Erythroblast (primary cell): Measurements from ENCODE around the gene SMIM9.

ENCODE experiments used
- DNase-seq, 2 experiments: peaks; one replicate each; lab custom pipeline; 2025; lab: John Stamatoyannopoulos, UW
- GATA1 ChIP-seq: IDR thresholded peaks from 2 replicates; pipeline ENCODE4 v1.6.1; 2011; ENCODE audit warnings: low read depth, mild to moderate bottlenecking, control low read depth, low read length, moderate library complexity
- POLR2A ChIP-seq: IDR thresholded peaks from 2 replicates; pipeline ENCODE4 v1.6.1; 2011; ENCODE audit warnings: mild to moderate bottlenecking, low read length

Gene SMIM9

GRCh38 chrX:154805696-154806091 lies 28.8 kb downstream of the SMIM9 start:
- TF ChIP-seq GATA1 (no peak), POLR2A (no peak)
- DNase-seq, result no peak

- peak; percentile 91 to 94 for DNase-seq
- TF ChIP-seq POLR2A (peak; percentile 91), GATA1 (no peak)
Measured at GRCh38 chrX:154804957-154805695, 29.3 kb downstream of the SMIM9 start, which contains the start of gene MPP1. Gene MPP1 (minus strand): TSS chrX:154805485. CDS start chrX:154805373, 112 bp downstream.

GRCh38 chrX:154804261-154804956 lies 30.1 kb downstream of the SMIM9 start:
- TF ChIP-seq POLR2A, result no peak
- no peak for TF ChIP-seq GATA1
- peak; percentile 38 to 68 for DNase-seq

GRCh38 chrX:154802947-154803346 lies 31.5 kb downstream of the SMIM9 start:
- peak; percentile 37 to 64 for DNase-seq
- TF ChIP-seq POLR2A (no peak), GATA1 (no peak)

DNA sequence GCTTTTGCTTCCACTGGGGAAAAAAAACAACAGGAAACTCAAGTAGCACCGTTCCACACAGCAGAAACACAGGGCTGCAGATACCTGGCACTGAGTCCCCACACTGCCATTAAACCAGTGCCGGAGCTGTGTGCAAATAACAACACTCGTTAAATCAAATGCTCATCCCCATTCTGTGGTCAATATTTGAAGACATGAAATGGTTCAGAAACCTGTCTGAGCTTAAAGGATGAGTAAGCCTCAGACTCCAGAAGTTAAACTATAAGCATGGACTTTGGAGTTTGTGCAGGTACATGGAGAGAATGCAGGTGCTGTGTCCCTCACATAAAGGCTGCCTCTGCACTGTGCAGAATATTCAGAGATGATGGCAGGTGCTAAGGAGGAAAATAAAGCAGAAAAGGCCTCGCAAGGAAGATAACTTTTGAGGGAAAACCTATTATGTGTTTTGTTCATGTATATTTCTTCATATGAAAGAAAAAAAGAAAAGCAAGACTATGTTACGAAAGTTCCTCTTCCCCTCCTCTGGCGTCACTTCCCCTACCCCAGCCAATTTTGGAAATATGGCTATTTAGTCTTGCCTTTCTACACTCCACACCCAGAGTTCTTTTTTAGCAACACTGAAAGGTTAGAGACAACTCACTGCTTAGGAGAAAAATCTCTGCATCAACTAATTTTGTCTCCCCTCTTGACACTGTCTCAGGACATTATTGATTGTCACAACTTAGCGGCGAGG lies 33.8 kb downstream of the SMIM9 start:
- peak in 1 of 2 experiments; percentile 52 for DNase-seq
- TF ChIP-seq GATA1, result no peak
- no peak for TF ChIP-seq POLR2A

DNA sequence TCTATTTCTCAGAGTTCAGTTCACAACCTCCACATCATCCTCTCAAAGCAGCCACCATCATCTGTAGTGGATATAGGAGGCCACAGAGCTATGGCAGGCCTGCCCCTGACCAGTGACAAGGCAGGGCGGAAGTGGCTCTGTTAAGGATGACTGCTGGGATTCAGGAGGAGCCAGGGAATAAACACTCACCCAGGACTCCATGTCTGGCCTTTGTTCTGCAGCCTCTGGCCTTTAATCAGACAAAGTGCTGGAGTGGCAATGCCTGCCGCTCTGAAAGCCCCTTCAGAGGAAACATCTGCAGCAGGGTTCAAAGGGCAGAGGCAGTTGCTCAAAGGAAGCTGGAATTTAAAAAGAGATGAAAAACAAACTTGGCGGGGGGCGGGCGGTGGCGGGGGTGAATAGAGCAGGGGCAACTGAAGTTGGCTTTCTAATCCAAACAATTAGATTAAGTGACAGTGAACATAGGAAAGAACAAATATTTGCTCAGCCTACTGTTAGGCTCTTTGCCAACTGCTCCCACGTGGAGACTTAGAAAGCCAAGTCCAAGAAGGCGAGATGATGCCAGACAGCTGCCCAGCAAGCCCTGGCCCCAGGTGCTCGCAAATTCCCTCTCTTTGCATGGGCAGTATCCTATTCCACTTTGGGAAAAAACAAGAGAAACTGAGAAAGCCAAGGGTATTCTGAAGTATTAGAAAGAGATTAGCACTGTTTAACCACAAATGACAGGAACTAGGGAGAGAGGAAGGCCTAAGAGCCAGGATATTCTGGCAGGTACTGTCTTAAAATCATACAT lies 34.7 kb downstream of the SMIM9 start:
- DNase-seq, result peak; percentile 32 to 64
- TF ChIP-seq POLR2A, result peak; percentile 46
- no peak for TF ChIP-seq GATA1

- TF ChIP-seq POLR2A, result no peak
- TF ChIP-seq GATA1, result no peak
- DNase-seq, result no peak
Measured at GRCh38 chrX:154797006-154797405, 37.5 kb downstream of the SMIM9 start.

- TF ChIP-seq POLR2A (no peak), GATA1 (no peak)
- DNase-seq, result no peak
Measured at GRCh38 chrX:154795016-154795415, 39.4 kb downstream of the SMIM9 start.

DNA sequence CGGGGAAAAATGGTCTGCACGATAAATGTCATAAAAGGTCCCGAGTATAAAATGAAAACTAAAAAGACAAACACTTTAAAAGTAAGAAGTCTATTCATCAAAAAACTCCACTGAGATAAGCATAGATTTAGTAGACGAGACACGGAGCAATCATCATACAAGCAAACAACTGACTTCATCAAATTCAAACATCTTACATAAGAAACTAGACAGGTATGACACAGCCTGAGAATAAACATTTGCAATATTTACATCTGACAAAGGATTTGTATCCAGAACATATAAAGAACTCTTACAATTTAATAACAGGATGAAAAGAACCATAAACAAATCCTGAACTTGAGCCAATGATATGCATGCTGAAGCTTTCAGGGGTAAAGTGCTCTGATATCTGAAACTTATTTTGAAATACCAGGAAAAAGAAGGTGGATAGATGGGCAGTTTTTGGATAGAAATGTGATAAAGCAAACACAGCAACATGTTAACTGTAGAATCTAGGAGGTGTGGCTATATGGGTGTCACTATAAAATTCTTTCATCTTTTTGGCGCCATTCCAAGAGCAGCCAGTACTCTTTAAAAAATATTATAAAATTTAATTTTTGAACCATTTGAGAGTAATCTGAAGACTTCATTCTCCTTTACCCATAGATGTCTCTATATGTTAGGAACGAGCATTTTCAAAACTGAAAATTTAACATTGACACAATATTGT lies 41.2 kb downstream of the SMIM9 start:
- DNase-seq, result peak; percentile 42 to 64
- no peak for TF ChIP-seq GATA1
- TF ChIP-seq POLR2A, result no peak

- no peak for DNase-seq
- no peak for TF ChIP-seq GATA1
Measured at GRCh38 chrX:154791939-154792338, 42.5 kb downstream of the SMIM9 start.

DNA sequence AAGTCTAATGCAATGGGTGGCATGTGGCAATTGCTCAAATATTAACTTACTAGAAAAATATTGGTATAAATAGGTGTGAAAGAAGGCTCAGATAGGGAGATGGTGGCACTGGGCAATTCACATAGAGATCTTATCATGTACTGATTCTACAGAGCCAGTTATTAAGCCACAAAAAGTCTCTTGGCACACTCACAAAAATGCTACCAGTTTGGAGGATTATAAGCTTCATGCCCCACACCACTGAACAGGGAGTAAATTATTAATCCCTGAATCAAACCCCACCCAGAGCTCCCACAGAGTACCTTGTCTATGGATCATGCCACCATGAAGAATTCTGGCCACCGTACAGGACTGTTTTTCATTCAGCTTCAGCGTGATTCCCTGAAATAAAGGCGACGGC lies 43.0 kb downstream of the SMIM9 start:
- no peak for DNase-seq
- no peak for TF ChIP-seq POLR2A

DNA sequence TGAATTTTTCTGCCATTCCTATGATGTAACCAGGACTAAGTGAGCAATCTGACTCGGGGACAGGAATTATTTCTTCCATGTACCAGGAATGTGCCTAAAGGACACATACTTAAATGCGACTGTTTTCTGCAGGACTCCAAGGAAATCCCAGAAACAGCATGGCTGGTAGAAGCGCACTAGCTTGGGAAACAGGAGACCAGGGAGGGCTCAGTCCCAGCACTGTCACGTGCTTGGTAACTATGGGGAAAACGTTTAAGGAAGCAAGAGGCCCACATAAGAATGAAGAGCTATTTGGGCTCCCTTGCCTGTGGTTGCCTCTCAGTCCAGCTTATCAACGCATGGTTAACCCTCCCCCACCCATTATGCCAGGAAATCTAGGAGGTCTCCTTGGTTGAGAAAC lies 48.7 kb downstream of the SMIM9 start:
- DNase-seq, result peak; percentile 42 to 55
- TF ChIP-seq POLR2A, result no peak
- TF ChIP-seq GATA1, result no peak
